Ishikawa (cell line): Measurements from ENCODE around the gene ZNF366.

Experiments used
- CEBPB ChIP-seq: IDR thresholded peaks from 2 replicates; pipeline ENCODE4 v1.6.1; 2012
- CREB1 ChIP-seq: IDR thresholded peaks from 2 replicates; pipeline ENCODE4 v1.6.1; 2012; ENCODE audit warnings: low read depth
- EGR1 ChIP-seq: IDR thresholded peaks from 2 replicates; pipeline ENCODE4 v1.6.1; 2012
- EP300 ChIP-seq: IDR thresholded peaks from 2 replicates; pipeline ENCODE4 v1.6.1; 2012; ENCODE audit warnings: borderline replicate concordance
- FOXM1 ChIP-seq: IDR thresholded peaks from 2 replicates; pipeline ENCODE4 v1.6.1; 2012; ENCODE audit warnings: low read depth, borderline replicate concordance
- MAX ChIP-seq: IDR thresholded peaks from 2 replicates; pipeline ENCODE4 v1.6.1; 2012
- NFIC ChIP-seq: IDR thresholded peaks from 2 replicates; pipeline ENCODE4 v1.6.1; 2012
- RAD21 ChIP-seq: IDR thresholded peaks from 2 replicates; pipeline ENCODE4 v1.6.1; 2012; ENCODE audit warnings: low read depth
- REST ChIP-seq: IDR thresholded peaks from 2 replicates; pipeline ENCODE4 v1.6.1; 2012; ENCODE audit warnings: low read depth, mild to moderate bottlenecking
- TAF1 ChIP-seq: IDR thresholded peaks from 2 replicates; pipeline ENCODE4 v1.6.1; 2012; ENCODE audit warnings: low read depth, mild to moderate bottlenecking
- TCF12 ChIP-seq: IDR thresholded peaks from 2 replicates; pipeline ENCODE4 v1.6.1; 2012; ENCODE audit warnings: low read depth
- TEAD4 ChIP-seq: IDR thresholded peaks from 2 replicates; pipeline ENCODE4 v1.6.1; 2012
- USF1 ChIP-seq: IDR thresholded peaks from 2 replicates; pipeline ENCODE4 v1.6.1; 2012
- YY1 ChIP-seq: IDR thresholded peaks from 2 replicates; pipeline ENCODE4 v1.6.1; 2012; ENCODE audit warnings: low read depth
- ZBTB7A ChIP-seq: IDR thresholded peaks from 2 replicates; pipeline ENCODE4 v1.6.1; 2012; ENCODE audit warnings: low read depth

Gene ZNF366

GRCh38 chr5:72455476-72455875 lies 51.7 kb downstream of the ZNF366 start:
- no peak for TF ChIP-seq TCF12

- TF ChIP-seq CEBPB (no peak), TAF1 (no peak), REST (no peak), EP300 (no peak), NFIC (no peak), FOXM1 (no peak)
Observed at GRCh38 chr5:72454996-72455395, 52.2 kb downstream of the ZNF366 start.

- TF ChIP-seq MAX = no peak
- no peak for TF ChIP-seq YY1
- no peak for TF ChIP-seq CEBPB
- no peak for TF ChIP-seq TAF1
- TF ChIP-seq TCF12 = no peak
- TF ChIP-seq EP300 = no peak
- no peak for TF ChIP-seq ZBTB7A
Observed at GRCh38 chr5:72453246-72453775, 53.9 kb downstream of the ZNF366 start.

GRCh38 chr5:72452515-72453245 lies 54.5 kb downstream of the ZNF366 start:
- TF ChIP-seq FOXM1 (no peak), NFIC (no peak), TEAD4 (peak; percentile 22; the same call in 1 of the 2 replicates)

- TF ChIP-seq CEBPB = no peak
- TF ChIP-seq TCF12 = no peak
- no peak for TF ChIP-seq CREB1
- no peak for TF ChIP-seq USF1
- TF ChIP-seq EP300 = no peak
- no peak for TF ChIP-seq YY1
- TF ChIP-seq REST = no peak
- TF ChIP-seq ZBTB7A = no peak
- no peak for TF ChIP-seq TAF1
- TF ChIP-seq EGR1 = no peak
Observed at GRCh38 chr5:72451741-72452505, 55.3 kb downstream of the ZNF366 start.

- TF ChIP-seq EGR1 = no peak
Observed at GRCh38 chr5:72448368-72448767, 58.8 kb downstream of the ZNF366 start.

- TF ChIP-seq ZBTB7A = no peak
- TF ChIP-seq FOXM1 = no peak
Observed at GRCh38 chr5:72447751-72448150, 59.5 kb downstream of the ZNF366 start.

GRCh38 chr5:72445969-72446368 lies 61.2 kb downstream of the ZNF366 start:
- no peak for TF ChIP-seq RAD21
- no peak for TF ChIP-seq EGR1
- TF ChIP-seq ZBTB7A = no peak
- no peak for TF ChIP-seq YY1
